Endothelial cell of umbilical vein (primary cell): ENCODE measurements around the gene WDR90.

Source experiments
- EZH2 ChIP-seq: IDR thresholded peaks from 2 replicates; pipeline ENCODE4 v1.6.1; 2012; ENCODE audit warnings: borderline replicate concordance, low read depth, mild to moderate bottlenecking, moderate library complexity, low read length, inconsistent platforms; ENCODE audit not compliant: severe bottlenecking
- FOS ChIP-seq: IDR thresholded peaks from 2 replicates; pipeline ENCODE4 v1.6.1; 2011; ENCODE audit warnings: mild to moderate bottlenecking, low read length, moderate library complexity, borderline replicate concordance; ENCODE audit not compliant: insufficient read depth
- JUN ChIP-seq: IDR thresholded peaks from 2 replicates; pipeline ENCODE4 v1.6.1; 2011; ENCODE audit warnings: borderline replicate concordance, low read depth; ENCODE audit not compliant: insufficient read length, insufficient read depth
- MYC ChIP-seq: IDR thresholded peaks from one replicate; pipeline ENCODE4 v1.6.1; 2011; ENCODE audit warnings: mild to moderate bottlenecking, low read depth, low read length
- POLR2A ChIP-seq: IDR thresholded peaks from 2 replicates; pipeline ENCODE4 v1.6.1; 2012; ENCODE audit warnings: low read depth, mild to moderate bottlenecking, control low read depth, low read length
- POLR2AphosphoS5 ChIP-seq: IDR thresholded peaks from 2 replicates; pipeline ENCODE4 v1.6.1; 2012; ENCODE audit warnings: low read depth, mild to moderate bottlenecking, control low read depth, low read length, moderate library complexity; ENCODE audit not compliant: insufficient read depth
- TF ChIP-seq, protein P1 (sequence below), 2 donors: IDR thresholded peaks; 1 replicate in 1 of 2; 2 replicates in 1 of 2; pipeline ENCODE4 v1.5.1; 2011; ENCODE audit warnings: low read length in 2 of 2, mild to moderate bottlenecking in 2 of 2, moderate library complexity in 2 of 2, control low read depth in 1 of 2, inconsistent platforms in 1 of 2, low read depth in 1 of 2; ENCODE audit not compliant: insufficient read depth in 1 of 2; ENCODE audit errors: extremely low read depth in 1 of 2
- TF ChIP-seq, protein P2 (sequence below): IDR thresholded peaks from 2 replicates; pipeline ENCODE4 v1.6.1; 2011; ENCODE audit not compliant: insufficient read depth, insufficient read length

DNA sequence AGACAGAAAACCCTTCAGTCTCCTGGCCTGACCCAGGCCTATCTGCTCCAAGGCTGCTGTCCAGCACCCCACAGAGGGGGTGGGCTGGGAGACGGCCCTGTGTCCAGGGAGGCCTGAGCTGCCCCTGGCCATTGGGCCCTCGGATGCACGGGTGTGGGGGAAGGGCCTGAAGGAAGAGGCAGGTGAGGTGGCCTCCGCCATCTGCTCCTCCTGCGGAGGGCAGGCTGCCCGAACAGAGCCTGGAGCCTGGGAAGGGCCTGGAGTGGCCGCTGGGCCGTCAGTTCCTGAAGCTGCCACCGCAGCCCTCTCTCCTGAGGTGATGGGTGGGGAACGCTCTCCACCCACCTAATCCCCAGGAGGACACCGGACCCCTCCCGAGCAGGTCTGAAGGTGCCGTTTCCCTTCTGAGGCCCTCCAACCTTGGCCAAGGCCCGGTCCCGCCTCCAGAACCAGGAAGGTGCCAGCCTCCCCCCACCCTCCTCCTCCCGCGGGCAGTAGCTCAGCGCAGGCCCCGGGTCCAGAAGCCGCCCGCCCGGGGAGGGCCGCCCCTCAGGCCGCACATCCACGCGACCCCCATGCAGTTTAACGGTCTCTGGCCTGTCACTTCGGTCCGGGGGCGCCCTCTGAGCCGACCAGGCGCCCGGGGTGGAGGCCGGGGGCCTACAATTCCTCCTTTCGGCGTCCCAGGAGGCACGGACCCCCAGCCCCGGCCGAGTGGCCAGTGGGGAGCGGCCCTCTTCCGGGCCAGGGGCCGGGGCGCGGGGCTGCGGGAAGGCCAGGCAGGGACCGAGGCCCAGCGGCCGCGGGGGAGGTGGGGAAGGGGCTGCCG, 55.6 kb downstream of the WDR90 start:
- TF ChIP-seq POLR2AphosphoS5 (no peak), EZH2 (peak; percentile 71), POLR2A (no peak), FOS (no peak), MYC (no peak), JUN (no peak)
- TF ChIP-seq, protein P1, sequence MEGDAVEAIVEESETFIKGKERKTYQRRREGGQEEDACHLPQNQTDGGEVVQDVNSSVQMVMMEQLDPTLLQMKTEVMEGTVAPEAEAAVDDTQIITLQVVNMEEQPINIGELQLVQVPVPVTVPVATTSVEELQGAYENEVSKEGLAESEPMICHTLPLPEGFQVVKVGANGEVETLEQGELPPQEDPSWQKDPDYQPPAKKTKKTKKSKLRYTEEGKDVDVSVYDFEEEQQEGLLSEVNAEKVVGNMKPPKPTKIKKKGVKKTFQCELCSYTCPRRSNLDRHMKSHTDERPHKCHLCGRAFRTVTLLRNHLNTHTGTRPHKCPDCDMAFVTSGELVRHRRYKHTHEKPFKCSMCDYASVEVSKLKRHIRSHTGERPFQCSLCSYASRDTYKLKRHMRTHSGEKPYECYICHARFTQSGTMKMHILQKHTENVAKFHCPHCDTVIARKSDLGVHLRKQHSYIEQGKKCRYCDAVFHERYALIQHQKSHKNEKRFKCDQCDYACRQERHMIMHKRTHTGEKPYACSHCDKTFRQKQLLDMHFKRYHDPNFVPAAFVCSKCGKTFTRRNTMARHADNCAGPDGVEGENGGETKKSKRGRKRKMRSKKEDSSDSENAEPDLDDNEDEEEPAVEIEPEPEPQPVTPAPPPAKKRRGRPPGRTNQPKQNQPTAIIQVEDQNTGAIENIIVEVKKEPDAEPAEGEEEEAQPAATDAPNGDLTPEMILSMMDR (IDR thresholded peaks at IDR 0.05; ENCODE audit: extremely low read depth in 1 of 2, insufficient read depth in 1 of 2, low read depth in 1 of 2, low read length in 2 of 2): no peak
- TF ChIP-seq, protein P2, sequence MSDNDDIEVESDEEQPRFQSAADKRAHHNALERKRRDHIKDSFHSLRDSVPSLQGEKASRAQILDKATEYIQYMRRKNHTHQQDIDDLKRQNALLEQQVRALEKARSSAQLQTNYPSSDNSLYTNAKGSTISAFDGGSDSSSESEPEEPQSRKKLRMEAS: no peak
